Nephron (organoid): ENCODE measurements around the gene CCRL2.
"Not testable (repeated sequence)": the region's sequence is repeated elsewhere in the genome, so short reads cannot be mapped to it uniquely, and the experiment has no call there.

Source experiments
- H3K27ac Mint-ChIP-seq, 3 experiments: 2 replicates each; pipeline ENCODE4 v1.8.0; 2020; ENCODE audit warnings: mixed read lengths in 3 of 3, mild to moderate bottlenecking in 2 of 3, moderate library complexity in 1 of 3
- H3K27me3 Mint-ChIP-seq: 2 replicates; pipeline ENCODE4 v1.8.0; 2021; ENCODE audit warnings: low read depth, mild to moderate bottlenecking, moderate library complexity, mixed read lengths
- H3K36me3 Mint-ChIP-seq: 2 replicates; pipeline ENCODE4 v1.8.0; 2020; ENCODE audit warnings: low read depth, mixed read lengths
- H3K4me1 Mint-ChIP-seq: 2 replicates; pipeline ENCODE4 v1.8.0; 2020; ENCODE audit warnings: mixed read lengths
- H3K4me3 Mint-ChIP-seq, 3 experiments: 2 replicates each; pipeline ENCODE4 v1.8.0; 2020; ENCODE audit warnings: mild to moderate bottlenecking in 3 of 3, mixed read lengths in 3 of 3, moderate library complexity in 2 of 3
- H3K9me3 Mint-ChIP-seq: 2 replicates; pipeline ENCODE4 v1.8.0; 2020; ENCODE audit warnings: mixed read lengths
- TF ChIP-seq, protein P1 (sequence below), 3 experiments: fragments of 200-600 bp; sonication (generic); IDR thresholded peaks; one replicate each; pipeline ENCODE4 v1.5.0; 2021; ENCODE audit warnings: antibody characterized with exemption in 3 of 3; ENCODE audit not compliant: unreplicated experiment in 3 of 3

The CCRL2 gene

DNA sequence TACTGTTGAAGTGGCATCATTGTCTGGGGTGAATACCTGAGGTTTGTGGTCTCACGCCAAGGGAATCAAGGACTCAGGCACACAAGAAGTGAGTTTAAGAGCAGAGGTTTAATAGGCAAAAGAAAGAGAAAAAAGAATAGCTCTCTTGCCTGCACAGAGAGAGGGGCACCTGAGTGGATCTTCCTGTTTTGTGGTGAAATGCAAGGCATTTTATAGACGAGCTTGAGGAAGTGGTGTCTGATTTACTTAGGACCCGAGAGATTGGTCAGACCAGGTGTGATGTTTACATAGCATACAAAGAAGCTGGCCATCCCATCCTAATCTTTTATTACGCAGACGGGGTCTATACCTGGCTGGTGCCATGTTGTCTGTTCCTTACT lies 23.1 kb upstream of the CCRL2 start:
- Mint-ChIP-seq H3K36me3 (no peaks in the 10 kb centered on the region), H3K9me3 (peaks cover 3% of the 10 kb centered on the region), H3K27me3 (peaks cover 6% of the 10 kb centered on the region), H3K27ac (no peak overlapping the region), H3K4me3 (no peak overlapping the region), H3K4me1 (peaks cover 9% of the 10 kb centered on the region)
- TF ChIP-seq, protein P1, sequence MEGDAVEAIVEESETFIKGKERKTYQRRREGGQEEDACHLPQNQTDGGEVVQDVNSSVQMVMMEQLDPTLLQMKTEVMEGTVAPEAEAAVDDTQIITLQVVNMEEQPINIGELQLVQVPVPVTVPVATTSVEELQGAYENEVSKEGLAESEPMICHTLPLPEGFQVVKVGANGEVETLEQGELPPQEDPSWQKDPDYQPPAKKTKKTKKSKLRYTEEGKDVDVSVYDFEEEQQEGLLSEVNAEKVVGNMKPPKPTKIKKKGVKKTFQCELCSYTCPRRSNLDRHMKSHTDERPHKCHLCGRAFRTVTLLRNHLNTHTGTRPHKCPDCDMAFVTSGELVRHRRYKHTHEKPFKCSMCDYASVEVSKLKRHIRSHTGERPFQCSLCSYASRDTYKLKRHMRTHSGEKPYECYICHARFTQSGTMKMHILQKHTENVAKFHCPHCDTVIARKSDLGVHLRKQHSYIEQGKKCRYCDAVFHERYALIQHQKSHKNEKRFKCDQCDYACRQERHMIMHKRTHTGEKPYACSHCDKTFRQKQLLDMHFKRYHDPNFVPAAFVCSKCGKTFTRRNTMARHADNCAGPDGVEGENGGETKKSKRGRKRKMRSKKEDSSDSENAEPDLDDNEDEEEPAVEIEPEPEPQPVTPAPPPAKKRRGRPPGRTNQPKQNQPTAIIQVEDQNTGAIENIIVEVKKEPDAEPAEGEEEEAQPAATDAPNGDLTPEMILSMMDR (IDR thresholded peaks at IDR 0.05; ENCODE audit: unreplicated experiment in 3 of 3) = no peak

DNA sequence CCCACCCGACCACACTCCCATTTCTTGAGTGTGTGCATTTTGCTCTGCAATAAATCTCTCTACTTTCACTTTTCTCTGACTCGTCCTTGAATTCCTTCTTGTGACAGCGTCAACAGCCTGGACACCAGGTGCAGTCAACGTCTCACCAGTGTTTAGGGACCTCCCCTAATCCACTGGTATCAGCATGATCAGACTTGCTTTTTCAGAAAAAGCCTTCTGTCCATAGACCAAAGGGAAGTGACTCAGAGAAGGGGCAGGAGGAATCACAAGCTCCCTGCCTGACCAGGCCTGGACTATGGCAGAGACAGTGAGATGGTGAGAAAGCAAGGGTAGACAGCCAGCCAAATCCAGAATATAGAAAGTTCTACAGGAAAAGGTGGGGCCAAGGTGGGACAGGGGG lies 20.9 kb upstream of the CCRL2 start:
- H3K4me1 Mint-ChIP-seq = peaks cover 2% of the 10 kb centered on the region
- peaks cover 6% of the 10 kb centered on the region for H3K27me3 Mint-ChIP-seq
- no peak overlapping the region for H3K27ac Mint-ChIP-seq
- H3K9me3 Mint-ChIP-seq = peaks cover 3% of the 10 kb centered on the region
- H3K36me3 Mint-ChIP-seq = no peaks in the 10 kb centered on the region
- H3K4me3 Mint-ChIP-seq = no peak overlapping the region
- TF ChIP-seq, protein P1 (IDR thresholded peaks at IDR 0.05; ENCODE audit: unreplicated experiment in 3 of 3) = no peak

DNA sequence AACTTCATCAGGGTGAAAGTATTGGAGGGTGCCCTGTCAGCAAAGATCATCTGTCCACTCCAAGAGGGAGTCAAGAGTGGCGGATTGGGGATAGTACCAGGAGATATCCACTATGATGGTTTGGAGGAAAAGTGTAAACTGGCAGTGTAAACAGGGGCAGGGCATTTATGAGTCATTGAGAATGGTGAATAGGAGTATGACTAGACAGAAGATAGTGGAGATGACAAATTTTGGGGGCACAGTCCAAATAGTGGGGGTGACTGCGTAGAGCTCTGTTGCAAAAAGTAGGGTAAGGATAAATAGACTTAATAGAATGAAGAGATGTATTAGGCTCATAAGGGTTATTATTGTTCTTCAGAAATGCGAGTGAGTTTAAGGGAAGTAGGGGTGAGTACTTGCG lies 18.2 kb upstream of the CCRL2 start:
- H3K36me3 Mint-ChIP-seq, H3K9me3 Mint-ChIP-seq, H3K4me3 Mint-ChIP-seq, H3K27ac Mint-ChIP-seq, H3K4me1 Mint-ChIP-seq: not testable (repeated sequence)
- H3K27me3 Mint-ChIP-seq = peaks cover 19% of the 10 kb centered on the region

DNA sequence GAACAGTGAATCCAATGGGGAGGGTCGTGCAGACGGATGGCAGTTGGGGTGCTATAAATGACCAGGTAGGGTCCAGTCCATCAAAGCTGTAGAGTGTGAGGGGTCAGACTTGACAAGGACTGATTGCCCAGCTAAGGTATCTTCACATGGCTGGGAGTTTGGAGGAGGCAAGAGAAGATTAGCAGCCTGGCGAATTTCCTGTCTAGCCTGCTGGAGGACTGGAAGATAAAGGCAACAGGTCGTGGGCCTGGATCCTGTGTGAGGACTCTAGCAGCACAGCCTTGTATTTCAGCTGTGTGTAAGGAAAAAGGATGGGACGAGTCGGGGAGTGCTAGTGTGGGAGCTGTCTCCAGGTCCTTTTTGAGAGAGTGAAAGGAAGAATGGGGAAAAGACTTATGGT lies 17.8 kb upstream of the CCRL2 start:
- no peak overlapping the region for H3K4me3 Mint-ChIP-seq
- H3K4me1 Mint-ChIP-seq = no peaks in the 10 kb centered on the region
- peaks cover 3% of the 10 kb centered on the region for H3K9me3 Mint-ChIP-seq
- peaks cover 24% of the 10 kb centered on the region for H3K27me3 Mint-ChIP-seq
- TF ChIP-seq, protein P1 (IDR thresholded peaks at IDR 0.05; ENCODE audit: unreplicated experiment in 3 of 3) = no peak
- no peak overlapping the region for H3K27ac Mint-ChIP-seq
- no peaks in the 10 kb centered on the region for H3K36me3 Mint-ChIP-seq

DNA sequence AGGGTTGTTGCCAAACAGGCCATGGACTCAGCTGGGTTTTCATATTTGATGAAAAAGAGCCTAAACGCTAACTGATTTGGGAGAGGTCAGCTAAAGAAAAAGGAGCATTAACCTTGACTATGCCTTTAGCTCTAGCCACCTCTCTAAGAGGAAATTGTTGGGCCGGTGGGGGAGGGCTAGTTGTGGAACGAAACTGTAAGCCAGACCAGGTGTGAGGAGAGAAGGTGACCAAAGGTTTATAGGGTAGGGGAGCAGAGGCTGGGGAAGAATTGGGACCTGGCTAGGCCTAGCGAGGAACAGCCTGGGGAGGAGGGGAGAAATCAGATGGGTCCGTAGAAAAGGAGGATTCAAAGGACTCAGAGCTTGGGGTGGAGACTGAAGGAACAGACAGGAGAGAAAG lies 15.5 kb upstream of the CCRL2 start:
- H3K9me3 Mint-ChIP-seq, H3K4me1 Mint-ChIP-seq, H3K36me3 Mint-ChIP-seq, H3K27ac Mint-ChIP-seq, H3K4me3 Mint-ChIP-seq: not testable (repeated sequence)
- peaks cover 35% of the 10 kb centered on the region for H3K27me3 Mint-ChIP-seq

DNA sequence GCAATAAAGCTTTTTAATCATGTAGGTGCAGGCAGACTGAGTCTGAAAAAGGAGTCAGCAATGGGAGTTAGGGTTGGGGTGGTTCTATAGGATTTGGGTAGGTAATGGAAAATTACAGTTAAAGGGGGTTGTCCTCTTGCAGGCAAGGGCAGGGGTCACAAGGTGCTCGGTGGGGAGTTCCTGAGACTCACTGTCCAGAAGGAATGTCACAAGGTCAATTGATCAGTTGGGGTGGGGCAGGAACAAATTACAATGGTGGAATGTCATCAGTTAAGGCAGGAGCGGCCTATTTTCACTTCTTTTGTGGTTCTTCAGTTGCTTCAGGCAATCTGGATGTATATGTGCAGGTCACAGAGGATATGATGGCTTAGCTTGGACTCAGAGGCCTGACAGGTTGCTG lies 14.0 kb upstream of the CCRL2 start:
- Mint-ChIP-seq H3K4me1 (no peaks in the 10 kb centered on the region), H3K36me3 (no peaks in the 10 kb centered on the region), H3K27me3 (peaks cover 48% of the 10 kb centered on the region), H3K27ac (no peak overlapping the region), H3K9me3 (peaks cover 4% of the 10 kb centered on the region), H3K4me3 (no peak overlapping the region)
- TF ChIP-seq, protein P1 (IDR thresholded peaks at IDR 0.05; ENCODE audit: unreplicated experiment in 3 of 3) = no peak

DNA sequence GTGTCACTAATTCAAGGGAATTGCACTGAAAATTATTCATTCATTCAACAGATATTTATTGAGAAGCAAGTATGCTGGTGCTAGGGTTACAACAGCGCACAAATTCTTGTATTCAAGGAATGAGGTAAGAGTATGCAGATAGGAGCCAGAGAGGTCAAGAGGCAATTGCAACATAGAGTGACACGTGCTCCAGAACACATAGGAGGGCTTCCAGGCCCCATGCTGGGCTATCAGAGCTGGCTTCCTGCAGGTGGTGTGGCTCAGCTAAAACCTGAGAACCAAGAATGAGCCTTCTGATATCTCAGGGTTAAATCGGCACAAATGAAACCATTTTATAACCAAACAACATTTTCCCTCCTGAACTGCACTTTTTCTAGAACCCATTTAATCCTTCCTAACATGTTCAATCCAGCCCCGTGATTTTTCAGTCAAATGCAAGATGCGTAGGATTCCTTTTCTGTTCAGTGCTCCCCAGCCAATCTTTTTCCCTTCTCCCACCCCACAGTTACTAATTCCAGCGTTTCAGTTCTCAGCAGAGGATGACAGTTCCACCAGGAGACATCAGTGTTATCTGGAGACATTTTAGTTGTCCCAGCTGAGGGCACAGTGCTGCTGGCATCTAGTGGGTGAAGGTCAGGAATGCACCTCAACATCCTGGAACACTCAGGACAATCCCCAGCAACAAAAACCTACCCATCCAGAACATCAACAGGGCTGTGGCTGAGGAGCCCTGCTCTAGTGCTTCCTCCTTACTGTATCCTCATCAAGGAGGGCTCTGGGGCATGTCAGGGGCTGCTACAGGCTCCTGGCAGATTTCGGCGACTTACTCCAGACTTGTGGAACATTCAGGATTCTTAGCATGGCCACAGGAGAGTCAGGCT lies 13.3 kb upstream of the CCRL2 start:
- peaks cover 49% of the 10 kb centered on the region for H3K27me3 Mint-ChIP-seq
- H3K27ac Mint-ChIP-seq = no peak overlapping the region
- no peaks in the 10 kb centered on the region for H3K4me1 Mint-ChIP-seq
- H3K9me3 Mint-ChIP-seq = peaks cover 4% of the 10 kb centered on the region
- no peak overlapping the region for H3K4me3 Mint-ChIP-seq
- TF ChIP-seq, protein P1 (IDR thresholded peaks at IDR 0.05; ENCODE audit: unreplicated experiment in 3 of 3) = no peak
- H3K36me3 Mint-ChIP-seq = no peaks in the 10 kb centered on the region
